ENCODE measurements around the gene MEF2D.

GRCh38 chr1:156538711-156539440 is 38.3 kb upstream of the MEF2D start:
- TF ChIP-seq CTCF (IDR thresholded peaks at IDR 0.05), result no peak
- TF ChIP-seq POLR2AphosphoS5 (IDR thresholded peaks at IDR 0.05), result no peak
- TF ChIP-seq POLR2A (IDR thresholded peaks at IDR 0.05), result no peak
- TF ChIP-seq EP300 (IDR thresholded peaks at IDR 0.05), result no peak

Measured in stomach (tissue), 4 donors.